Endodermal cell (in vitro differentiated cells): ENCODE results near the gene SLC39A5. TPM values are rescaled to one million over a fixed set of nuclear protein-coding genes. Genes with fewer than 3 reads are reported as not detected.

Experiments used
- DNase-seq: peaks from one replicate; pipeline ENCODE4 v3.0.0-alpha.2; 2017
- H3K27ac ChIP-seq: 2 replicates; pipeline ENCODE4 v1.5.1; 2013; ENCODE audit warnings: mild to moderate bottlenecking, low read depth, low read length, moderate library complexity
- H3K27me3 ChIP-seq: 2 replicates; pipeline ENCODE4 v1.6.1; 2013; ENCODE audit warnings: mild to moderate bottlenecking, low read length, moderate library complexity; ENCODE audit not compliant: insufficient read depth, control insufficient read depth, poor library complexity, severe bottlenecking
- H3K36me3 ChIP-seq: 2 replicates; pipeline ENCODE4 v1.7.0; 2013; ENCODE audit warnings: mild to moderate bottlenecking, low read length, moderate library complexity; ENCODE audit not compliant: control insufficient read depth, insufficient read depth
- H3K4me1 ChIP-seq: one replicate; pipeline ENCODE4 v1.7.0; 2013; ENCODE audit warnings: low read length; ENCODE audit not compliant: control insufficient read depth, insufficient read depth
- H3K4me3 ChIP-seq: 2 replicates; pipeline ENCODE4 v1.5.1; 2013; ENCODE audit warnings: mild to moderate bottlenecking, low read length, moderate library complexity
- H3K9ac ChIP-seq: 2 replicates; pipeline ENCODE4 v1.6.1; 2013; ENCODE audit warnings: mild to moderate bottlenecking, low read length, moderate library complexity; ENCODE audit not compliant: poor library complexity, severe bottlenecking; ENCODE audit errors: extremely low read depth
- H3K9me3 ChIP-seq: 2 replicates; pipeline ENCODE4 v1.6.1; 2013; ENCODE audit warnings: mild to moderate bottlenecking, low read length, moderate library complexity; ENCODE audit not compliant: control insufficient read depth
- H3K27ac Mint-ChIP-seq: 2 replicates; pipeline ENCODE4 v1.8.0; 2020; ENCODE audit warnings: mixed read lengths
- H3K27me3 Mint-ChIP-seq: 2 replicates; pipeline ENCODE4 v1.8.0; 2021; ENCODE audit warnings: mild to moderate bottlenecking, mixed read lengths; ENCODE audit not compliant: insufficient read depth
- H3K36me3 Mint-ChIP-seq: 2 replicates; pipeline ENCODE4 v1.8.0; 2020; ENCODE audit warnings: low read depth, mixed read lengths
- H3K4me1 Mint-ChIP-seq: 2 replicates; pipeline ENCODE4 v1.8.0; 2020; ENCODE audit warnings: mixed read lengths
- H3K4me3 Mint-ChIP-seq: 2 replicates; pipeline ENCODE4 v1.8.0; 2020; ENCODE audit warnings: mild to moderate bottlenecking, moderate library complexity, mixed read lengths
- H3K9me3 Mint-ChIP-seq: 2 replicates; pipeline ENCODE4 v1.8.0; 2020; ENCODE audit warnings: mild to moderate bottlenecking, mixed read lengths
- WGBS, 2 experiments: methylation state at CpG; one replicate each; pipeline versions ENCODE4 v1.1.5 to v1.1.7; 2013; ENCODE audit warnings: missing lambda C conversion rate in 2 of 2, mixed read lengths in 1 of 2; ENCODE audit not compliant: insufficient coverage in 1 of 2, insufficient read length in 1 of 2; 5-methylcytosine and 5-hydroxymethylcytosine counted together
- long read RNA-seq, 4 experiments: library from polyadenylated mRNA in 2 of 4; library from RNA in 1 of 4; library from capped mRNA in 1 of 4; stranded (forward) in 3 of 4; unstranded in 1 of 4; transcript quantifications; one replicate each; pipeline ENCODE4 v2.0.0, GENCODE V29; 2020 to 2021; ENCODE audit warnings: inconsistent platforms in 1 of 4
- polyA plus RNA-seq, 2 experiments: library from polyadenylated mRNA; stranded (reverse); fragments of 50-300 nt; gene quantifications; one replicate each; pipeline ENCODE4 v1.2.3, GENCODE V29; 2013
- total RNA-seq, 2 donors: library from RNA; stranded (reverse); fragmentation: NEBNext Ultra II Directional in 1 of 2; extraction: Animal tissue kit (Norgen Biotek cat#: 25700) in 1 of 2; gene quantifications; 2 replicates in 1 of 2; 3 replicates in 1 of 2; pipeline ENCODE4 v1.2.1, GENCODE V29; 2021
- TF ChIP-seq, protein P1 (sequence below): fragments of 200-600 bp; sonication (generic); conservative IDR thresholded peaks from 2 replicates; pipeline ENCODE4 v1.5.0; 2021; ENCODE audit warnings: antibody characterized with exemption, mild to moderate bottlenecking

SLC39A5 gene, protein sequence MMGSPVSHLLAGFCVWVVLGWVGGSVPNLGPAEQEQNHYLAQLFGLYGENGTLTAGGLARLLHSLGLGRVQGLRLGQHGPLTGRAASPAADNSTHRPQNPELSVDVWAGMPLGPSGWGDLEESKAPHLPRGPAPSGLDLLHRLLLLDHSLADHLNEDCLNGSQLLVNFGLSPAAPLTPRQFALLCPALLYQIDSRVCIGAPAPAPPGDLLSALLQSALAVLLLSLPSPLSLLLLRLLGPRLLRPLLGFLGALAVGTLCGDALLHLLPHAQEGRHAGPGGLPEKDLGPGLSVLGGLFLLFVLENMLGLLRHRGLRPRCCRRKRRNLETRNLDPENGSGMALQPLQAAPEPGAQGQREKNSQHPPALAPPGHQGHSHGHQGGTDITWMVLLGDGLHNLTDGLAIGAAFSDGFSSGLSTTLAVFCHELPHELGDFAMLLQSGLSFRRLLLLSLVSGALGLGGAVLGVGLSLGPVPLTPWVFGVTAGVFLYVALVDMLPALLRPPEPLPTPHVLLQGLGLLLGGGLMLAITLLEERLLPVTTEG
- 1 to 10 TPM; 2.5 to 3.2 TPM for total RNA-seq
- polyA plus RNA-seq (2013, experiment 1 of 2) = 3.1 TPM
- polyA plus RNA-seq (2013, experiment 2 of 2) = 1.6 TPM
- long read RNA-seq, experiment 1 = 0 reads
- long read RNA-seq, experiment 2 = 0 reads
- long read RNA-seq, experiment 3, partial matches to known transcripts = 0 of 4 reads
- long read RNA-seq, experiment 3, other reads (novel, unspliced or antisense) = 3 of 4 reads
- long read RNA-seq, experiment 4 = 0 reads

DNA sequence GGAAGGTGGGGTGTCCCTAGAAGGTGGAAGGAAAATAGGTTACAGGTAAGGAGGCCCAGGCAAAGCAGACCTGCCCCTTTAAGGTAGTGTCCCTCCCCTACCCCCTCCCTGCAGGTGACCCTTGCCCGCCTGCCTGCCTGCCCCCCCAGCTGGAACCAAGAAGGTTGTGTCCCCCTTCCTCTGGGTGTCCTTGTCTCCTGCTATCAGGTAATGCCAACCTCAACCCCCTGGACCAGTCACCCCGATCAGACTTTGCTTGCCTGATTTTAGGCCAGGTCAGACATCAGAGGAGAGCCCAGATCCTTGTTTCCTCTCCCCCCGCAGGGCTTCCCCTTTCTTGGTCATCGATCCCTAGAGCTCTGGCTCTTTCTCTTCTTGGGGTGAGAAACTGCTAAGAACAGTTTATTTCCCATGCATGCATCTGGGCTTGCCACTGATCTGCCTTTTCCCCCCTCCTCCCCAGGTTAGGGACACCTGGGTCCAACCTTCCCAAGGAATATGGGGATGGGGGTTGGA lies at the start of gene SLC39A5:
TSS of gene SLC39A5 (plus strand) at position 136 of the 516 bp plus-strand sequence. CDS start 1,224 bp downstream, outside the sequence.
- Histone ChIP-seq H3K9me3 (no peaks in the 10 kb centered on the region), H3K36me3 (peaks cover 3% of the 10 kb centered on the region), H3K4me1 (no peaks in the 10 kb centered on the region), H3K9ac (no peak within 1 kb of the TSS), H3K27me3 (no peaks in the 10 kb centered on the region), H3K27ac (no peak within 1 kb of the TSS), H3K4me3 (no peak within 1 kb of the TSS)
- Mint-ChIP-seq H3K9me3 (no peaks in the 10 kb centered on the region), H3K27me3 (peaks cover 7% of the 10 kb centered on the region), H3K36me3 (peaks cover 5% of the 10 kb centered on the region), H3K27ac (no peak within 1 kb of the TSS), H3K4me3 (no peak within 1 kb of the TSS), H3K4me1 (peaks cover 2% of the 10 kb centered on the region)
- TF ChIP-seq, protein P1, sequence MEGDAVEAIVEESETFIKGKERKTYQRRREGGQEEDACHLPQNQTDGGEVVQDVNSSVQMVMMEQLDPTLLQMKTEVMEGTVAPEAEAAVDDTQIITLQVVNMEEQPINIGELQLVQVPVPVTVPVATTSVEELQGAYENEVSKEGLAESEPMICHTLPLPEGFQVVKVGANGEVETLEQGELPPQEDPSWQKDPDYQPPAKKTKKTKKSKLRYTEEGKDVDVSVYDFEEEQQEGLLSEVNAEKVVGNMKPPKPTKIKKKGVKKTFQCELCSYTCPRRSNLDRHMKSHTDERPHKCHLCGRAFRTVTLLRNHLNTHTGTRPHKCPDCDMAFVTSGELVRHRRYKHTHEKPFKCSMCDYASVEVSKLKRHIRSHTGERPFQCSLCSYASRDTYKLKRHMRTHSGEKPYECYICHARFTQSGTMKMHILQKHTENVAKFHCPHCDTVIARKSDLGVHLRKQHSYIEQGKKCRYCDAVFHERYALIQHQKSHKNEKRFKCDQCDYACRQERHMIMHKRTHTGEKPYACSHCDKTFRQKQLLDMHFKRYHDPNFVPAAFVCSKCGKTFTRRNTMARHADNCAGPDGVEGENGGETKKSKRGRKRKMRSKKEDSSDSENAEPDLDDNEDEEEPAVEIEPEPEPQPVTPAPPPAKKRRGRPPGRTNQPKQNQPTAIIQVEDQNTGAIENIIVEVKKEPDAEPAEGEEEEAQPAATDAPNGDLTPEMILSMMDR = no peak
- no peak for DNase-seq
- 92 to 100% methylated on average over 1 to 4 of the region's 4 CpGs for WGBS, 2 experiments

DNA sequence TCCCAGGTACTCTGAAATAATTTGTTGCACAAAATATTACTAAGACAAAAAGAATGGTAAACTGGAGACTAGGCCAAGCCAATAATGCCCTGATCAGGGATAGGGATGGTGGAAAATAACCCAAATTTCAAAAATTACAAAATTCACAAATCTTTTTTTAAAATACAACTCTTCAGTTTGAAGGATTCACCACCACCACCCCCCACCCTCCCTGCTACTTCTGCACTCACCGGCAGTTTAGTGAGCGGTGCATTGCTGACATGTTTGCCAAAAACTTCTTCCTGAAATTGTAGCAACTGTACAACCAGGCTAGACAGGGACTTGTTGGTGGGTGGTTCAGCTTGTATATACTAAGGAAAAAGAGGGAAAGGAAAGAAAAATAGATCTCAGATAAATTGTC lies 42.9 kb upstream of the SLC39A5 start:
- H3K36me3 Mint-ChIP-seq = peaks cover 44% of the 10 kb centered on the region
- no peaks in the 10 kb centered on the region for H3K9me3 ChIP-seq
- no peak overlapping the region for H3K4me3 ChIP-seq
- TF ChIP-seq, protein P1 = no peak
- H3K4me1 Mint-ChIP-seq = peaks cover 12% of the 10 kb centered on the region
- peaks cover 53% of the 10 kb centered on the region for H3K36me3 ChIP-seq
- no peak overlapping the region for H3K27ac ChIP-seq
- H3K4me3 Mint-ChIP-seq = no peak overlapping the region
- DNase-seq = no peak
- H3K27me3 Mint-ChIP-seq = no peaks in the 10 kb centered on the region
- H3K27ac Mint-ChIP-seq = no peak overlapping the region
- H3K9me3 Mint-ChIP-seq = no peaks in the 10 kb centered on the region
- H3K9ac ChIP-seq = no peak overlapping the region
- H3K4me1 ChIP-seq = peaks cover 5% of the 10 kb centered on the region
- H3K27me3 ChIP-seq = no peaks in the 10 kb centered on the region
- 100% methylated on average over 2 of the region's 2 CpGs; no CpG with 5 or more reads in 1 of the 2 experiments for WGBS, 2 experiments

DNA sequence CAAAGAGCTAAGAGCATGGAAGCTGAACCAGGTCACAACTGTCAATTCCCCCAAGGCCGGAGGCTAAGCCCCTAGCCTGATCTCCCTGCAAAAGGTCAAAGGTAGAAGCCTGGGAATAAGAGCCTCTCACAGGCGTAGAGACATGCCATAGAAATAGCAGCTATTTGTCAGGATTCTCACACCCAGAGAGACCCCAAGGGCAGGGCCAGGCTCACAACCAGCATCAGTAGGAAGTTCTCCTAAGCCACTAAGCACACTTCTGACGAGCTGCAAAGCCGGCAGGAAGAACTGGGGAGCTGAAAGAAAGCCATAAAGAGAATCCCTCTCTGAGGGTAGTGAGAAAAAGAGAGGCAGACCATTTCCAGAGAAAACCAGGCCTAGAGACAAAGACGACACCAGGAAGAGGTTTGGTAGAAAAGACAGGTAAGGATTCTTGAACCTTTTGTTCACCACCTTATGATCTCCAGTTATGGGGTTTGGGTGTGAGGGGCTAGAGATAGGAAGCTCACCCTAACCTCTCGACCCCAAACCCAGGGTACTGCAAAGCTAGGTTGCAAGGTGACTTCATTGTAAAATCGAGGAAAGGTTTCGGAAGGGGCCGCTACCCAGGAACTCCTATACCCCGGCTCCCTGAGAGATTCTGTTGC lies 41.6 kb upstream of the SLC39A5 start:
- Histone ChIP-seq H3K4me3 (peak overlapping the region; percentile 90), H3K9ac (peak overlapping the region; percentile 74), H3K27me3 (no peaks in the 10 kb centered on the region), H3K4me1 (peaks cover 5% of the 10 kb centered on the region), H3K9me3 (no peaks in the 10 kb centered on the region), H3K36me3 (peaks cover 45% of the 10 kb centered on the region), H3K27ac (peak overlapping the region; percentile 84)
- H3K9me3 Mint-ChIP-seq = no peaks in the 10 kb centered on the region
- peaks cover 12% of the 10 kb centered on the region for H3K4me1 Mint-ChIP-seq
- TF ChIP-seq, protein P1 = no peak
- H3K27ac Mint-ChIP-seq = peak overlapping the region; percentile 92
- H3K36me3 Mint-ChIP-seq = peaks cover 38% of the 10 kb centered on the region
- H3K27me3 Mint-ChIP-seq = no peaks in the 10 kb centered on the region
- 14 to 16% methylated on average over 8 to 10 of the region's 10 CpGs for WGBS, 2 experiments
- DNase-seq = peak; percentile 79
- peak overlapping the region; percentile 97 for H3K4me3 Mint-ChIP-seq
